Measurements from ENCODE around the gene BRINP2.

The BRINP2 gene

DNA sequence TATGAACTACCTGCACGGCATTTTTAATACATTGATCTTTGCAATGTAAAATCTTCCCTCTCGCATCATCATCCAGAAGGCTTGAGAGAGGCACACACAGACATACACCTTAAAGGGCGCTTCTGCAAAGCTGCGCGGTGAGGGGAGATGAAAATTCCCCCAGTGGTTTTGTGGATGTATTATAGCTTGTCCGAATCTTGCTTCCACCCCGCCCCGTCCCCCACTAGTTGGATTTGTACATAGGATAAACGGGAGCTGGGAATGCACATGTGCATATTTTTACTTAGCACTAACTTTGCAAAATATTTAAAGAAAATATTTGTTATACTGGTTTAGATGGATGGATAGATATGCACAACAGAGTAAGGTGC is 5.7 kb upstream of the BRINP2 start:
- no peak for DNase-seq

DNA sequence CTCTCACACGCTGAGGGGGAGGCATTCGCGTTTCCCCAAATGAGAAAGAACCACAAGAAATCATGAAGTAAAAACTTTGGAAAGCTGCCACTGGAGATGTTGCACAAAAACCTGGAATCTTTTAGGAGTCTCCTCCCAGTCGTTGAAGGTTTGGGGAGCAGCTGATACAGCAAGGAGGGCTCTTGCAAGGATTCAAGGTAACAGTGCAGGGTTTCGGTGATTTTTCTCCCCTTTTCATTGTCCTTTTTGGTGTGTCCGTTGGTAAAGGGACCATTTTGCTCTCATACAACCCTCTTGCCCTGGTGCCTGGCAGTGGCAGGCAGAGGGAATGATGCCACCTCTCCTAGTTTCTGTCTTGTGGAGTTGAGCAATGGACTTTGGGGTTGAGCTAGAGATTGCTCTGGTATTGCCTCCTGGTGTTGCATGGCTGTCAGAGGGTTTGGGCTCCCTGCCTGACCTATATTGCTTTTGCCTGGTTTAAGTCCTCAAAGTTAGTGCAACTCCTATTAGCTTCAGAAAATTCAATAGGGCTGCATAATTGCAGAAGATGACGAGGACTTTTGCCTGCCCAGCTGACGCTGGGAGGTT is 872 bp downstream of the BRINP2 start:
- DNase-seq: no peak

DNA sequence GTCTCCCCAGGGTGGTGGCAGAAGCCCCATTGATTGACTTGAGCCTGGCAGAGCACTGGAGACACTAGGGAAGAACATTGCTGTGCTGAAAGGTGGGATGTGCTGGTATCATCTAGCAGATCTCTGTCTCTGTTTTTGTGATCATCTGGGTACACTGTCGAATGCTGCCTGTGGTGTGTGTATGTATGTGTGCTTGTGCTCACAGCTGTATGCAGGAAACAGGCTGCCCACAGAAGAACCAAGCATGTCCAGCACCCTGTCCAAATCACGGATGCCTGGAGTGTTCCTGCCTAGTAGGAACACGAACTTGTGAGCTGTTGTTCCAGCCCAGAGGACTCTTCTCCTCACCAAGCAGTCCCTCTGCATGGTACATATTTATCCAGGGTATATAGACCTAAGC is 1.5 kb downstream of the BRINP2 start:
- DNase-seq: no peak

DNA sequence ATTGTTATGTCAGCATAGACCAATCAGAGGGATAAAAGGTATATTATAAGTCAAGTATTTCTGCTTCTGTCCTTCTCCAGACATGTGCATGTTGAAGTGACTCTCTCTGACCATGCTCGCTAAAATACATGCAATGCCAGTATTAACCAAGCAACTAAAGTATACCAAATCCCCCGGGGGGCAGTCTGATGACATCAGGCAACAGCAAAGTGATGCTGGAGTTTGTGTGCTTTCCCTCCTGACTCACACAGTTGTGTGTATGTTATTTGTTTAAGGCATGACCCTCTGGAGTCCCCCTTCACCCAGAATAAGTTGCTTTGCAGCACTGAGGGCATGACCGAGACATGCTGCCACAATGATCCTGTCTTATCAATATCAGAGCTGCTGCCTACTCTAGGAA is 2.1 kb downstream of the BRINP2 start:
- DNase-seq: no peak

DNA sequence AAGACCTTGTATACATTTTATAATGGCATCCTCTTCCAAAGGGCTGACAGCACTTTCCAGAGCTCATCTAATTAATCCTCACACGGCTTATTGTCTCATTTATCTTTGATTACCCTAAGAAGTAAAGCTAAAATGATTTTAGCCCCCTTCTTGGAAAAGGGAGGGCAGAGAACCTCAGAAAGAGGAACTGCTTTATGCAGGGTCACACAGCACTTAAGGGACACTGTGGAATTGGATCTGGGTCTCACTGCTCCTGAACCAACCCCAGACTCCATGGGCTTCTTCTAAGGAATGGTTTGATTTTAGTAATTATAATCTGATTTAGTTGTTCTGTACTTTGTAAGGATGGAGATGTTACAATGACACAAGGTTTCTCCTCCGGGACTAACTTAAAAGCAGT is 3.2 kb downstream of the BRINP2 start:
- DNase-seq: no peak

DNA sequence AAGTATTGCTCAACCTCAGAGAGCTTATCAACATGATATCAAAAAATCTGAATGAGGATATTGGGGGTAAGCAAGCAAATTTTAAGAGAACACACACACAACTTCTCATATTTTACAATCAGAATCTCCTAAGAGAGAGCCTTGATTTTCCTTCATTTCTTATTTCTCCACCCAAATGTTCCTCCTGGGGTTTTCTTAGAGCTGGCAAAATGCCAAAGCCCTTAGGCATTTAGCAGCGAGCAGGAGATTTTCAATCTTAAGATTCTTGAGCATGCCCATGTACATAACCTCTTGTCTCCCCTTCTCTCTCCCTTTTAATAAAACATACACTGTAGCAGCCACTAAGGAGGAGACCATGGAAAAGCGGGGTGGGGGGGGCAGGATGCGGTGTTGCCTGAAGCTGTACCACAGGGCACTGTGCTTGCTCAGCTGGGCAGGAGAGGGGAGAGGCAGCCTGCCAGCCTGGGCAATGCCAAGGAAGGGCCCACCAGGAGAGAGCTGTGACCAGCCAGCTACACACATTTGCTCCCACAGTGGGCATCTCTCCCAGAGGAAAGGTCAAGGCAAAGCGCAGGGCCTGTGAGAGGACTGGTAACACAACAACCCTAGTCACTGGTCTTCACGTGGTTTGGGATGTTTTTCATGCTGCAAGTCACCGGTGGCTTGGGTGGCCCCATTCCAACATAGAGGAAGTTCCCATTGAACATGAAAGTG is 4.3 kb downstream of the BRINP2 start:
- DNase-seq: no peak

DNA sequence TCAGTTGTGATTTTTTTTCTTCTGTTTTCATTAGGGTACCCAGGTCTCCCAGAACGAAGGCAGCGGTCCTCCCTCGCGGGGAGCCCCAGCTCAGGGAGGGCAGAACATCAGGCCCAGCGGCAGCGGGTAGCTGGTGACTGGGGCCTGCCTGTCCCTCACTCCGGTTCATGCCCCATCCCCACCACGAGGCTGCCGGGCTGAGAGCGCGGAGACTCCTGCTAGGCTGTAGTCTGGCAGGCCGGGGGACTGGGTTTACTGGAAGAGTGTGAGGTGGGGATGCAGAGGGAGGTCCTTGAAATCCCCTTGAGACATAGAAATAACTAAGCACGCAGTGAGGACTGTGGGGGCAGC is 10.5 kb downstream of the BRINP2 start:
- no peak for DNase-seq

DNA sequence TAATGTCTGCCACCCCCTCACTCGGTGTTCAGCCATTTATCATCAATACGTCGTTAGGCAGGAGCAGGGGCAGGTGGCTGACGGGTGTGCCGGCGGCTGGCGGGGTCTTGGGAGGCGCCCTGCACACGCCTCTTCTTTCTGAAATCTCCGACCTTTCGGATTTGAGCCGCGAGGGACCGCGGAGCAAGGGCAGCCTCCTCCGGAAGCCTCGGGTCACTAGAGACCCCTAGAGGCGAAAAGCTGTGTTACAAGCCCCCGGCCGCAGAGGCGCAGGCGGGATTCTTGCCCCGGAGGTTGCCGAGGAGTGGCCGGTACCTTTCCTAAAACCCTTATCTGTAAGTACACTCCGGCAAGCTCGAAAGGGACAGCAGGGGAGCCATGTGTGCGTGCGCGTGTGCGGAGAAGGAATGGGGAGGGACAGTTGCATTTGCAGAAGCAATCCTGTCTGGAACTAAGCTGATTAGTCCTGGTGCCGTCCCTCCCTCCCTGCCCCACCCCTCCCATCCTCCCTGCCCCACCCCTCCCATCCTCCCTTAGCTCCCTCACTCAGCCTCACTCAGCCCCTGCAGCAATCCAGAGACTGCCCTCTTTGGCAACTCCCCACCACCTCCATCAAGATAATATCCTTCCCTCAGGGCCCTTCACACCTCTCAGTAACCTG is 11.0 kb downstream of the BRINP2 start:
- peak in 1 of 6 experiments; percentile 7 for DNase-seq

DNA sequence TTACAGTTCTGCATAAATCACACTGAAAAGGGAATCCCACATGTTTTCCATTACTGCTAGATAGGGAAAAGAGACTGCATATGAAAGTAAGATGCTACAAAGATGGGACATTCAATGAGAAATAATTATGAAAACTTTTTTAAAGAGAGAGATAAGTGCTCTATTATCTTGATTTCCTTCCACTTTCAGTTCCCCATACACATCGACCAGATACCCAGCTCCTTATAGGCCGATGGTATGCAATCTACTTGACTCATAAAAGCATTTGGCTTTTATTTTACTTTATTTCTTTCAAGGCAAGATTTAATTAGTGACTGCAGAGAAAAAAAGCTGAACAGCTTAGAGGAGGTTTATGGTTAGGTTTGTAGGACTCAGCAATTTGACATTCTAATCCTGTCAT is 13.1 kb downstream of the BRINP2 start:
- no peak for DNase-seq

DNA sequence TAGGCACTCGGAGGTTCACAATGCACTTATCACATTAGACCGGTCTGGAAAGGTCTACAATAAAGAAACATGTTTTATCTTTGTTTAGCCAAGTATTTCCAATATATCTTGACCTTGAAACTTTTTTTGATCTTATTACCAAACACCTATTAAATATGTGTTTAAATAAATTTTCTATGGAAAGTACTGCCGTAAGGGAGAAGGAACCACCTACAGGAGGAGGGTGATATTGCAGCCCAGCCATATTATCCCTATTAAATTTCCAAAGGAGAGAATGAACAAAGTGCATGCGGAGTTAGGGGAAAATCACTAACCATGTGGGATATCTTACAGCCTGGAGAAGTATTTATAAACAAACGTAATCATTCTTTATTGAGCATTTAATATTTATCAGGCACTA is 14.5 kb downstream of the BRINP2 start:
- no peak for DNase-seq

DNA sequence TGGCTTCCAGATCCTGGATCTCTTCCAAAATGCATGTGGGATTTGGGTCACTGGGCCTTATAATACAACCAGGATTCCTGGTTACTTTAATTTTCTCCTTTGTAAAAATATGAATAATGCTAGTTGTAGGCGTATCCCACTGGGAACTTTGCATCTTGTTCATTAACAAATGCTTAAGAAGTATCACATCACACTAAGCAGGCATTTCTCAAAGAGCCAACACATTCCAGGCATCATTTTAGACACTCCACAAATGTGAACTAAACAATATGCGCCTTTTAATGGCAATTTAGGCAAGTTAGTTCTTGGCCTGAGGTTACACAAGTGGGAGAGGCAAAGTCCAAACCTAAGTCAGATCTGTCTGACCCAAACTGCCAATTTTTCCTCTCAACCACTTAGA is 15.9 kb downstream of the BRINP2 start:
- DNase-seq: no peak

DNA sequence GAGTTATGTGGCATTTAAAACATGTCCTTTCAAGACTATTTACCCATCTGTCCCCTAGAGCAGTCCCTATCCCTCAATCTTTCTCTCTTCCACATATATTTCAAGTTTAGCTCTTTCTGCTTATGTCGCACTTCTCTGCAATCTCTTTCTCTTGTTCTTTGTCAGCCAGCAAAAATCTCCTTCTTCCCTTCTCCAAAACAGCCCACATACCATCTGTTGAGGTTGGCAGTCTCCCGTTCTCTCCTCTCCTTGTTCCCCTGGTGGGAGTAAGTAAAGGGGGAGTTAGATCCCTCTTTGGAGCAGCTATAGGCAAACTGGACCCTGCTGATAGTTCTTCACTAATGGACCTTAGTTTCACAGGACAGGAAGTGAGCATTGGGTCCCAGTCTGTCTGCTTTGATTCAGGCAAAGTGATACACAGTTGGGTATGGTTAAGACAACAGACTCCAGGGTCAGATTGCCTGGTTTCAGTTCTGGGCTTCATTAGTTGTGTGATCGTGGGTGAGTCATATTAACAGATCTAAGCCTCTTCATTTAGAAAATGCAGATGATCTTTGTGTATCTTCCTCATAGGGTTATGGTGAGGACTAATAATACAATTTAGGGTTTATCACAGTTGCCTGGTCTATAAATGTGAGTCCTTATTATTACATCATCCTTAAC is 19.7 kb downstream of the BRINP2 start:
- no peak for DNase-seq

DNA sequence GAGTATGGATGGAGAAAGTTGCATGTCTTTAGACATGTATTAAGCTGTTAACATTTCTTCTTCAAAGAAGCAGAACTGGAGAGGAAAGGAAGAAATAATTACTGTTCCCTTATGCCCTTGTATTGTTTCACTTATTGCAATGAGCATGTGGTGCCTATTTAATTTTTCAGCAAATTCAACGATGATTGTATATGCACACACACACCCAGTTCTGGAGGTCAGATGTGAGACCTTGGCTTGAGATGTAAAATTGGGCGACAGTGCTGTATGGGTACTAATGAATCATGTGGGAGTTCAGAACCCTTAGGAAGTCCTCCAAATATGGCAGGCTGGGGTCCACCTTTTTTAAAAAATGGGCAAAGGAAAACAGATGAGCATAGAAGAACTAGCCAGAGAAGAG is 27.5 kb downstream of the BRINP2 start:
- DNase-seq: no peak

DNA sequence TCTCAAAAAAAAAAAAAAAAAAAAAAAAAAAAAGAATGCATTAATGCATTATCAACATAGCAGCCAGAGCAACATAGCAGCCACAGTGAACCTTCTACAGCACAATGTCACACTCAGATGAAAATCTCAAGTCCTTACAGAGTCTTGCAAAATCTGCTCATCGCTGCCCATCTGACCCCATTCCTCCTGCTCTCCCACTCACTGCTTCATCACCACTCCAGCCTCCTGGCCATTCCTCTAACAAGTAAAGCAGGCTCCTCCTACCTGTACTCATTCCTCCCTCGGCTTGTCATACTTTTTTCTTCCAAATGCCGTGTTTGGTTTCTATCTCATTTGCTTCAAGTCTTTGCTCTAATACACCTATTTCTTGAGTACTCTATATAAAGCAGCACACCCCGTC is 29.5 kb downstream of the BRINP2 start:
- no peak for DNase-seq

DNA sequence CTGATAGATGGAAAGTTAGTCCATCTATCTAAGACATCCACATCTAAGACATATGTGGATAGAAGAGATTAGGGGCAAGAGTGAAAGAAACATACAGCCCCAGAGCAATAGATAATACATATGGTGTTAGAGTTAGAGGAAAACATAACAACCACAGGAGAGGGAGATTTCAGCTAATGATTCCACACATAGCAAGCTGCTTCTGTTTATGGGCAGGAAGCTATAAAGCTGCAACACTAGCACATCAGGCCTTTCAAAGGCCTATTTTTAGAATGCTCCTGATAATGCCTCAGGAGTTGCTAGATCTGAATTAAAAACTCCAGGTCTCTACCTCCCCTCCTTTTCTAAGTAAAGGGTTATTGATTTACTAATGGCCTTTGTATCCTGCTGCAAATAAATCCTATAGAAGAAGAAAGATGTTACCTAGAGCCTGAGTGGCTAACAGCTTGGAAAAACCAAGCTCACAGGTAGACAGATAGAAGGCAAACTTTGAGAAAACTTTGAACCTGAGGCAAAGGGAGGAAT is 36.1 kb downstream of the BRINP2 start:
- DNase-seq: no peak

DNA sequence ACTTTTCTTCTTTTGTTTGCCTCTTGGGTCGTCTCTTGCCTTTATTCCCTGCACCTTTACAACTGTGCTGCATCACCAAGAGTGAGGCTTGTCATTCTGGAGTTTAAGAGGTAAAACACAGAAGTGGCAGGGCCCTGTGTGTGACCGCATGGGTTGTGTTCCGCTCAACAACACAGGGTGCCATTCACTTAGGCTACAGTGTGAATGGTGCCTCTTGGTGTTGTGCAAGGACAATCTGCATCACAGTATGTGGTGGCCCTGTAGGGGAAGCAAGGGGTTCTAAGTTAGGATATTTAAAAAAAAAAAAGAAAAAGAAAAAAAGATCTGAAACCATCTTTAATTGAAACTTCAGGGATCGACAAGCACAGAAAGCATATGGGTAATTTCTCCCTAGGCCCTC is 38.2 kb downstream of the BRINP2 start:
- DNase-seq: no peak

DNA sequence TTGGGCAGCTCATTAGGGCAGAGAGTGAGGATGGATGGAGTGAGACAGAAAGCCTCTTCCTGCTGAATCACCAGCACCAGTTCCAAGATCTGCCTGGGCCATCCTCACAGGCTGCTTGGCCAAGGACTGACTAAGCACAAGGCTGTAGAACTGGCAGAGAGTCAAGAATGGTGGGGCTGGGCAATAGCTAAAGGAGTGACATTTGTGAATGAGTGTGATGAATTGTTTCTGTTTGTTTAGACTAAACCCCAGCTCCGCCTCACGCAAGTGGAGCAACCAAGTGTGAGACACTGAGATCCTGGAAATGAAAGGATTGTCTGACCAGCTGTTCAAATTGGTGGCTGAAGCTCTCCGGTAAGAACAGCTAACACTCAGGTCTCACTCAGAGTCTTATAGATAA is 38.6 kb downstream of the BRINP2 start:
- no peak for DNase-seq

DNA sequence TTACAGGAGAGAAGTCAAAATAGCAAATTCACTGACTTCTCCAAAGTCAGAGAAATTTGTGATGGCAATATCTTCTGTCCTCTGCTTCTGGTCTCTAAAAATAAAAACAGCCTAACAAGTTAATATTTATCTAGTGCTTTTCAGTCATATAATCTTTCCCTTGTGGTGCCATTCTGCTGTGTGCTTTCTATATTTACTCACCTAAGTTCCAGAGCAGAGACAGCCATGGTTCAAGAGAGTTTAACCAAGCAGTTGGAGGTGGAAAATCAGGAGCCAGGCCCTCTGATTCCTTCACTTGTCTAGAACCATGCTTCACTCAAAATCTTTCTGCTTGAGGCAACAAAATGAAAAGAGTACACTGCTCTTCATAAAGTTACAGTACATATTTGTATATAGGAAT is 39.3 kb downstream of the BRINP2 start:
- DNase-seq: no peak

DNA sequence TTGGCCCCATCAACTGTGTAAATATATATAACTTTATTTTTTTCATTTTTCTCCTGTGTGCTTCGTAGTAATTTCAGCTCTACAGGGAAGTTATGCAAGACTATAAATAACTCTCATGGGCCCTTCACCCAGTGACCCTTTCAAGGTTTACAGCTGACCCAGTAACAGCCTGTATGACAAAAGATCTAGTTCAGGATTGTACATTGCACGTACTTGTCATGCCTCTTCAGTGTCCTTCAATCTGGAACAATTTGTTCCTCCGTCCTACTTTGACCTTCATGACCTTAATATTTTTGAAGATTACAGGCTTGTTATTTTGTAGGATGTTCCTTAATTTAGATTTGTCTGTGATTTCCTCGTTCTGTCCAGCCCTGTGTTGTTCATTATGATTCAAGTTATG is 40.5 kb downstream of the BRINP2 start:
- no peak for DNase-seq

DNA sequence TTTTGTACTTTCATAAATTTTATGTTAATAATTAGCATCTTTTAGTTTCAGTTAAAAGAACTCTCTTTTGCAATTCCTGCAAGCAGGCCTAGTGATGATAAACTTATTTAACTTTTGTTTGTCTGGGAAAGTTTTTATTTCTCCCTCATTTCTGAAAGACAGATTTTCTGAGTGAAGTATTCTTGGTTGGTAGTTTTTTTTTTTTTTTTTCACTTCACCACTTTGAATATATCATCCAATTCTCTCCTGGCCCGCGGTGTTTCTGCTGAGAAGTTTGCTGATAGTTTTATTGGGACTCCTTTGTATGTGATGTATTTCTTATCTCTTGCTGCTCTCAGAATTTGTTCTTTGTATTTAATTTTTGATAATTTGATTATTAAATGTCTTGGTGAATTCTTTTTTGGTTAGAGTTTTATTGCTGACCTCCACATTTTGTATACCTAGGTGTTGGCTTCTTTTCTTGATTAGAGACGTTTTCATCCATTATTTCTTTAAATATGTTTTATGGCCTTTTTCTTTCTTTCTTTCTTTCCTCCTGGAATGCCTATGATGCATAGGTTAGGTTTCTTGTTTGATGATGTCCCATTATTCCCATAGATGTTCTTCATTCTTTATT is 45.9 kb downstream of the BRINP2 start:
- DNase-seq: no peak

DNA sequence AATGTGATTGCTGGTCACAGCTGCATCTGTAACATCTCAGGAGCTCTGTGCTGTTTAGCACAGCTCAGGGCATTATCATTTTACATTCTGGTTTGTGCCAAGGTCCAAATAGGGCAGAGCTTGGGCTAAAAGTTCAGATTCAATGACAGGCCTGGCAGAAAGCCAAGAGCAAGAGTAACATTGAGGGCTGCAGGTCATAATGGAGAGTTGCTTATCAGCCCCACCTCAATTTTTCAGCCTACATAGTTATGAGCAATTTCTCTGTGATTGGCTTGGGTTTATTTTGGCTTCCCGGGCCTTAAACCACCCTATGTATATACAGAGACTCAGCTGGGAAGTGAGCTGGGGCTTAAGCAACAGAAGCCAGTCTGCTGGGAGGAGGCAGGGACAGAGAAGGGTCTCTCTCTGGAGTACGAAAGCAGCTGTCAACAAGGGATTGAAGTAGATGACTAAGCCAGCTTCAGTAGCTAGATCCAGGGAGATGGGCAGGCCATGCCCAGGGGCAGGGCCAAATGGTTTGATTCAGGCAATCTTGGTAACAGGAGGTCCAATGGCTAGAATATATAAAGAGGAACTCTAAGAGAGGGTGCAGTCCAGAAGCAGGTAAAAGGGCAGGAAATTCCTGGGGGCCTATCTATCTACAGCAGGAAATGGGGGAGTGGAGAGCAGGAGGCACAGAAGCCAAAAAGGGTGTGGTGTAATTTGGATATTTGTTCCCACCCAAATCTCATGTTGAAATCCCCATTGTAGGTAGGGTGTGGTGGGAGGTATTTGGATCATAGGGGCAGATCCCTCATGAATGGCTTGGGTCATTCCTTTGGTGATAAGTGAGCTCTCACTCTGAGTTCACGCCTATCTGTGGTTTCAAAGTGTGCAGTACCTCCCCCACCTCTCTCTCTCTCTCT is 49.0 kb downstream of the BRINP2 start:
- DNase-seq: no peak

DNA sequence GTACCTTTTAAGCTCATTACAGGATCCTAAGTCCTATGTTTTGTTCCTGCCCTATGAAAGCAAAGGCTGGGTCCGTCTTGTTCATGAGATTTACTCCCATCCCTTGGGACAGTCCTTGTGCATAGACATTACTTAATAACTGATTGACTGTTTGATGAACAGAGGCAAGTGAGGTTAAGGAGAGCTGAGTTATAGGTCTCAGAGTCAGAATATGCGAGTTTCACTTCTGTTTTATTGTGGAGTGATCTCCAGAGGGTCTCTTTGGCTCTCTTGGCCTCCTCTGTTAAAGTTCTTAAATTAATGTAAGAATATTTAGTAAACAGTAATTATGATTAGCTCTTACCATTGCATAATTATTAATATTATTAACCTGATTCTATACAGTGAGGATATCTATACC is 52.6 kb downstream of the BRINP2 start:
- DNase-seq: no peak

Data from stimulated activated naive CD4-positive, alpha-beta T cell (primary cell).